Measurements from ENCODE around the gene AGAP1. TPM values are rescaled to one million over a fixed set of nuclear protein-coding genes. Genes with fewer than 3 reads are reported as not detected.

The AGAP1 gene
- total and polyA plus RNA-seq, 4 donors, result 2.0 to 8.5 (median 5.4) TPM

DNA sequence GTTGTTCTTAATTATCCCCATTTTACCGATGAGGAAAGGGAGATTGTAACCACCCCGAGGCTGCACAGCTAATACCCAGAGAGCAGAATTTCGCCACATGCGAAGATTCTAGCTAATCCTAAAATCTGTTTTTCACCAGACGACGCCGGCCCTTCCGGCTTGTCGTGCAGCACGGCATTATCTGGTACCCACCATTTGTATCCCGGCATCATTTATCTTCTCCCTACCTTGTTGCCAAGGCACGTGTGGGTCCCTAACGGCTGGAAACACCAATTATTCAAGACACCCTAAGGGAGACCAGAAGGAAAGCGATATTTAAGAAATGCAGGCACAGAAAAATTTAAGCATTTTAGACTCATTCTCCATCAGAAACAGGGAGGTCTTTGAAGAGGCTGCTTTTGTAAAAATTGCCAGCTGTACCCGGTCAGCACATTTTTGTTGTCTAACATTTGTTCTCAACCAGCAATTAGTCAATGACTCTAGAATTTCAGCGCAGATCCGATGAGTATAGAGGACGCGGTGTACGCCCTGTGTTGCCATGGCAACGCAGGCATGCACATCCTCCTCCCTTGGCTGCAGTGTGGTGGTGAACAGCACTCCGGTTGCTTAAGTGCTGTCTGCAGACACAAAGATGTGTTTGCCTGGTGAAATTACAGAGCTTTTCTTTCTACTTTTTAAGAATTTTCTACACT is 111.6 kb downstream of the AGAP1 start:
- H3K9ac ChIP-seq (ENCODE audit: low read depth in 1 of 2, low read length in 2 of 2), result no peak overlapping the region
- H3K27ac ChIP-seq (ENCODE audit: low read depth in 1 of 2, low read length in 2 of 2), result no peak overlapping the region
- H3K4me3 ChIP-seq (ENCODE audit: low read depth in 1 of 3, low read length in 3 of 3), result no peak overlapping the region
- no peaks in the 10 kb centered on the region for H3K27me3 ChIP-seq (ENCODE audit: control insufficient read depth in 4 of 4, insufficient read depth in 4 of 4, low read length in 3 of 4)
- peaks cover 0 to 5% (median 0%) of the 10 kb centered on the region in 4 donors for H3K4me1 ChIP-seq (ENCODE audit: control insufficient read depth in 4 of 4, insufficient read depth in 4 of 4, low read length in 3 of 4)
- no peak for DNase-seq (ENCODE audit: low spot score)
- TF ChIP-seq TAF1 (conservative IDR thresholded peaks at IDR 0.05), result no peak
- TF ChIP-seq, protein P1, sequence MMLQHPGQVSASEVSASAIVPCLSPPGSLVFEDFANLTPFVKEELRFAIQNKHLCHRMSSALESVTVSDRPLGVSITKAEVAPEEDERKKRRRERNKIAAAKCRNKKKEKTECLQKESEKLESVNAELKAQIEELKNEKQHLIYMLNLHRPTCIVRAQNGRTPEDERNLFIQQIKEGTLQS (IDR thresholded peaks at IDR 0.05), result no peak
- 74% methylated on average over 22 of the region's 22 CpGs for WGBS
- H3K9me3 ChIP-seq (ENCODE audit: control insufficient read depth in 4 of 4, low read length in 3 of 4), result no peaks in the 10 kb centered on the region
- no peaks in the 10 kb centered on the region for H3K36me3 ChIP-seq (ENCODE audit: control insufficient read depth in 4 of 4, insufficient read depth in 3 of 4, low read depth in 1 of 4, low read length in 3 of 4)

DNA sequence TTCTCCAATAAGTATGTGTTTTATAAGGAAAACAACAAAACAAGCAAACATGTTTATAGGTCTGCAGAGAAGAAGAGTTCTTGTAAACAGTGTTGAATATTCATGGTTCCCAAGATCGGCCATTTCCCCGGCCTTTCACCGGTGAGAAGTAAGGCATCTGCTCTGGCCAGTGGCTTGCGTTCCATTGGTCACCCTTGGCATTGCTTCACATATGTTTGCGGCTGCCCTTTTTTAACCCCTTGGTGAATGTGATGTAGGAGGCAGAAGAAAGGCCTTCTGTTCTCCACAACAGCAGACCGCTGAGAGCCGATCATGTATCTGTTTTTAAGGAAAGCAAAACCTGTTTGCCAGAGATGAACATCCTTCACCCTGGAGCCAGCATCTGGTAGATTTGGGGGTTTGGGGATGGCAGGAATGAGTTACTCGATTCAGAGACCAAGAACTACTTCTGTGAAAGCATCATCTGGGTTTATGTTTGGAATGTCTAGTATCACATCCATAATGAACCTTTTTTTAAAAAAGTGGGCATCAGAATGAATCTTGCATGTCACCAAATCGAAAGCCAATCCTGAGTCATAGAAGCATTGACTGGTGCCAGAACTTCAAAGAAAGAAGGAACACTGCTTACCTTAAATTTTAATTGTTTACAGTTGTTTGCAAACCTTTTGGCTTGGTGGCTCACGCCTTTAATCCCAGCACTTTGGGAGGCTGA is 112.3 kb downstream of the AGAP1 start:
- TF ChIP-seq, protein P2, sequence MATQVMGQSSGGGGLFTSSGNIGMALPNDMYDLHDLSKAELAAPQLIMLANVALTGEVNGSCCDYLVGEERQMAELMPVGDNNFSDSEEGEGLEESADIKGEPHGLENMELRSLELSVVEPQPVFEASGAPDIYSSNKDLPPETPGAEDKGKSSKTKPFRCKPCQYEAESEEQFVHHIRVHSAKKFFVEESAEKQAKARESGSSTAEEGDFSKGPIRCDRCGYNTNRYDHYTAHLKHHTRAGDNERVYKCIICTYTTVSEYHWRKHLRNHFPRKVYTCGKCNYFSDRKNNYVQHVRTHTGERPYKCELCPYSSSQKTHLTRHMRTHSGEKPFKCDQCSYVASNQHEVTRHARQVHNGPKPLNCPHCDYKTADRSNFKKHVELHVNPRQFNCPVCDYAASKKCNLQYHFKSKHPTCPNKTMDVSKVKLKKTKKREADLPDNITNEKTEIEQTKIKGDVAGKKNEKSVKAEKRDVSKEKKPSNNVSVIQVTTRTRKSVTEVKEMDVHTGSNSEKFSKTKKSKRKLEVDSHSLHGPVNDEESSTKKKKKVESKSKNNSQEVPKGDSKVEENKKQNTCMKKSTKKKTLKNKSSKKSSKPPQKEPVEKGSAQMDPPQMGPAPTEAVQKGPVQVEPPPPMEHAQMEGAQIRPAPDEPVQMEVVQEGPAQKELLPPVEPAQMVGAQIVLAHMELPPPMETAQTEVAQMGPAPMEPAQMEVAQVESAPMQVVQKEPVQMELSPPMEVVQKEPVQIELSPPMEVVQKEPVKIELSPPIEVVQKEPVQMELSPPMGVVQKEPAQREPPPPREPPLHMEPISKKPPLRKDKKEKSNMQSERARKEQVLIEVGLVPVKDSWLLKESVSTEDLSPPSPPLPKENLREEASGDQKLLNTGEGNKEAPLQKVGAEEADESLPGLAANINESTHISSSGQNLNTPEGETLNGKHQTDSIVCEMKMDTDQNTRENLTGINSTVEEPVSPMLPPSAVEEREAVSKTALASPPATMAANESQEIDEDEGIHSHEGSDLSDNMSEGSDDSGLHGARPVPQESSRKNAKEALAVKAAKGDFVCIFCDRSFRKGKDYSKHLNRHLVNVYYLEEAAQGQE (IDR thresholded peaks at IDR 0.05), result no peak
- TF ChIP-seq RAD21 (IDR thresholded peaks at IDR 0.05) (no peak), NR2F2 (IDR thresholded peaks at IDR 0.05) (no peak), EGR1 (IDR thresholded peaks at IDR 0.05; ENCODE audit: low read depth in 2 of 2) (no peak), RXRA (IDR thresholded peaks at IDR 0.05) (no peak), YY1 (IDR thresholded peaks at IDR 0.05) (no peak), GABPA (IDR thresholded peaks at IDR 0.05 in 1 of 2, conservative IDR thresholded peaks at IDR 0.05 in 1 of 2) (no peak), JUND (IDR thresholded peaks at IDR 0.05) (no peak), SP1 (IDR thresholded peaks at IDR 0.05) (no peak), FOXA1 (IDR thresholded peaks at IDR 0.05) (no peak), HNF4G (IDR thresholded peaks at IDR 0.05) (no peak), TAF1 (conservative IDR thresholded peaks at IDR 0.05) (no peak), FOXA2 (IDR thresholded peaks at IDR 0.05) (no peak), HNF4A (conservative IDR thresholded peaks at IDR 0.05) (no peak)
- TF ChIP-seq, protein P1 (IDR thresholded peaks at IDR 0.05), result no peak
- TF ChIP-seq, protein P3, sequence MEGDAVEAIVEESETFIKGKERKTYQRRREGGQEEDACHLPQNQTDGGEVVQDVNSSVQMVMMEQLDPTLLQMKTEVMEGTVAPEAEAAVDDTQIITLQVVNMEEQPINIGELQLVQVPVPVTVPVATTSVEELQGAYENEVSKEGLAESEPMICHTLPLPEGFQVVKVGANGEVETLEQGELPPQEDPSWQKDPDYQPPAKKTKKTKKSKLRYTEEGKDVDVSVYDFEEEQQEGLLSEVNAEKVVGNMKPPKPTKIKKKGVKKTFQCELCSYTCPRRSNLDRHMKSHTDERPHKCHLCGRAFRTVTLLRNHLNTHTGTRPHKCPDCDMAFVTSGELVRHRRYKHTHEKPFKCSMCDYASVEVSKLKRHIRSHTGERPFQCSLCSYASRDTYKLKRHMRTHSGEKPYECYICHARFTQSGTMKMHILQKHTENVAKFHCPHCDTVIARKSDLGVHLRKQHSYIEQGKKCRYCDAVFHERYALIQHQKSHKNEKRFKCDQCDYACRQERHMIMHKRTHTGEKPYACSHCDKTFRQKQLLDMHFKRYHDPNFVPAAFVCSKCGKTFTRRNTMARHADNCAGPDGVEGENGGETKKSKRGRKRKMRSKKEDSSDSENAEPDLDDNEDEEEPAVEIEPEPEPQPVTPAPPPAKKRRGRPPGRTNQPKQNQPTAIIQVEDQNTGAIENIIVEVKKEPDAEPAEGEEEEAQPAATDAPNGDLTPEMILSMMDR (IDR thresholded peaks at IDR 0.05; ENCODE audit: low read depth, low read length, missing input control), result no peak
- TF ChIP-seq, protein P4, sequence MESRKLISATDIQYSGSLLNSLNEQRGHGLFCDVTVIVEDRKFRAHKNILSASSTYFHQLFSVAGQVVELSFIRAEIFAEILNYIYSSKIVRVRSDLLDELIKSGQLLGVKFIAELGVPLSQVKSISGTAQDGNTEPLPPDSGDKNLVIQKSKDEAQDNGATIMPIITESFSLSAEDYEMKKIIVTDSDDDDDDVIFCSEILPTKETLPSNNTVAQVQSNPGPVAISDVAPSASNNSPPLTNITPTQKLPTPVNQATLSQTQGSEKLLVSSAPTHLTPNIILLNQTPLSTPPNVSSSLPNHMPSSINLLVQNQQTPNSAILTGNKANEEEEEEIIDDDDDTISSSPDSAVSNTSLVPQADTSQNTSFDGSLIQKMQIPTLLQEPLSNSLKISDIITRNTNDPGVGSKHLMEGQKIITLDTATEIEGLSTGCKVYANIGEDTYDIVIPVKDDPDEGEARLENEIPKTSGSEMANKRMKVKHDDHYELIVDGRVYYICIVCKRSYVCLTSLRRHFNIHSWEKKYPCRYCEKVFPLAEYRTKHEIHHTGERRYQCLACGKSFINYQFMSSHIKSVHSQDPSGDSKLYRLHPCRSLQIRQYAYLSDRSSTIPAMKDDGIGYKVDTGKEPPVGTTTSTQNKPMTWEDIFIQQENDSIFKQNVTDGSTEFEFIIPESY (IDR thresholded peaks at IDR 0.05), result no peak
- TF ChIP-seq, protein P5, sequence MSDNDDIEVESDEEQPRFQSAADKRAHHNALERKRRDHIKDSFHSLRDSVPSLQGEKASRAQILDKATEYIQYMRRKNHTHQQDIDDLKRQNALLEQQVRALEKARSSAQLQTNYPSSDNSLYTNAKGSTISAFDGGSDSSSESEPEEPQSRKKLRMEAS (IDR thresholded peaks at IDR 0.05), result no peak
- no peak overlapping the region for H3K27ac ChIP-seq (ENCODE audit: low read depth in 1 of 2, low read length in 2 of 2)
- no peak overlapping the region for H3K4me3 ChIP-seq (ENCODE audit: low read depth in 1 of 3, low read length in 3 of 3)
- no peaks in the 10 kb centered on the region for H3K9me3 ChIP-seq (ENCODE audit: control insufficient read depth in 4 of 4, low read length in 3 of 4)
- no peaks in the 10 kb centered on the region for H3K36me3 ChIP-seq (ENCODE audit: control insufficient read depth in 4 of 4, insufficient read depth in 3 of 4, low read depth in 1 of 4, low read length in 3 of 4)
- WGBS, result 85% methylated on average over 10 of the region's 10 CpGs
- DNase-seq (ENCODE audit: low spot score), result no peak
- H3K4me1 ChIP-seq (ENCODE audit: control insufficient read depth in 4 of 4, insufficient read depth in 4 of 4, low read length in 3 of 4), result peaks cover 0 to 7% (median 2%) of the 10 kb centered on the region in 4 donors
- H3K27me3 ChIP-seq (ENCODE audit: control insufficient read depth in 4 of 4, insufficient read depth in 4 of 4, low read length in 3 of 4), result no peaks in the 10 kb centered on the region
- no peak overlapping the region for H3K9ac ChIP-seq (ENCODE audit: low read depth in 1 of 2, low read length in 2 of 2)

Data from liver (tissue), 9 donors.